Measurements from ENCODE around the gene ARID1B. TPM values are rescaled to one million over a fixed set of nuclear protein-coding genes. Genes with fewer than 3 reads are reported as not detected.

The ARID1B gene
- total RNA-seq, 1 donor from 2014 or later, result 75.4 TPM

- no peak for FAIRE-seq
- Mint-ChIP-seq H3K9me3 (ENCODE audit: unreplicated experiment) (peaks cover 5% of the 10 kb centered on the region), H3K4me1 (ENCODE audit: low read depth, unreplicated experiment) (peaks cover 2% of the 10 kb centered on the region), H3K27me3 (ENCODE audit: low read depth, unreplicated experiment) (peaks cover 41% of the 10 kb centered on the region), H3K36me3 (ENCODE audit: low read depth, unreplicated experiment) (peaks cover 8% of the 10 kb centered on the region), H3K4me3 (ENCODE audit: unreplicated experiment) (no peak overlapping the region), H3K27ac (ENCODE audit: unreplicated experiment) (no peak overlapping the region)
- no peak overlapping the region for H3K27ac ChIP-seq (ENCODE audit: low read depth, low read length)
- H3K27me3 ChIP-seq (ENCODE audit: insufficient read depth, low read length), result peaks cover 4% of the 10 kb centered on the region
- peaks cover 15% of the 10 kb centered on the region for H3K4me1 ChIP-seq (ENCODE audit: insufficient read depth, low read length)
- no peaks in the 10 kb centered on the region for H4K20me1 ChIP-seq (ENCODE audit: insufficient read depth, low read length)
- H3K4me2 ChIP-seq (ENCODE audit: low read length), result peak overlapping the region; percentile 85
- H2AFZ ChIP-seq (ENCODE audit: low read depth, low read length), result peak overlapping the region; percentile 58
- H3K4me3 ChIP-seq (ENCODE audit: insufficient read depth, low read depth, low read length), result peak overlapping the region; percentile 47
- no peaks in the 10 kb centered on the region for H3K36me3 ChIP-seq (ENCODE audit: insufficient read depth, low read length)
- peak overlapping the region; percentile 48 for H3K9ac ChIP-seq (ENCODE audit: low read length)
- H3K79me2 ChIP-seq (ENCODE audit: insufficient read depth, low read length), result no peaks in the 10 kb centered on the region
- TF ChIP-seq CTCF (IDR thresholded peaks at IDR 0.05; ENCODE audit: insufficient read depth, low read depth, low read length), result no peak
- no peak for TF ChIP-seq EZH2 (IDR thresholded peaks at IDR 0.05; ENCODE audit: insufficient read depth, low read length)
- peaks cover 3% of the 10 kb centered on the region for H3K9me3 ChIP-seq (ENCODE audit: insufficient read depth, low read depth, low read length)
- DNase-seq (ENCODE audit: low read depth), result peak; percentile 59
Measured at GRCh38 chr6:157240059-157240959, 463.1 kb downstream of the ARID1B start.

GRCh38 chr6:157240960-157241311, 463.8 kb downstream of the ARID1B start:
- no peak overlapping the region for H3K9ac ChIP-seq (ENCODE audit: low read length)
- H3K79me2 ChIP-seq (ENCODE audit: insufficient read depth, low read length), result no peaks in the 10 kb centered on the region
- no peak for FAIRE-seq
- H3K9me3 Mint-ChIP-seq (ENCODE audit: unreplicated experiment), result peaks cover 5% of the 10 kb centered on the region
- H3K27me3 ChIP-seq (ENCODE audit: insufficient read depth, low read length), result no peaks in the 10 kb centered on the region
- no peak overlapping the region for H3K27ac Mint-ChIP-seq (ENCODE audit: unreplicated experiment)
- H3K27me3 Mint-ChIP-seq (ENCODE audit: low read depth, unreplicated experiment), result peaks cover 37% of the 10 kb centered on the region
- no peak overlapping the region for H3K27ac ChIP-seq (ENCODE audit: low read depth, low read length)
- H3K4me3 Mint-ChIP-seq (ENCODE audit: unreplicated experiment), result no peak overlapping the region
- peak overlapping the region; percentile 58 for H2AFZ ChIP-seq (ENCODE audit: low read depth, low read length)
- H3K4me2 ChIP-seq (ENCODE audit: low read length), result peak overlapping the region; percentile 85
- no peak overlapping the region for H3K4me3 ChIP-seq (ENCODE audit: insufficient read depth, low read depth, low read length)
- H3K9me3 ChIP-seq (ENCODE audit: insufficient read depth, low read depth, low read length), result peaks cover 3% of the 10 kb centered on the region
- H4K20me1 ChIP-seq (ENCODE audit: insufficient read depth, low read length), result no peaks in the 10 kb centered on the region
- no peak for DNase-seq (ENCODE audit: low read depth)
- no peaks in the 10 kb centered on the region for H3K36me3 ChIP-seq (ENCODE audit: insufficient read depth, low read length)
- H3K4me1 Mint-ChIP-seq (ENCODE audit: low read depth, unreplicated experiment), result peaks cover 2% of the 10 kb centered on the region
- peaks cover 8% of the 10 kb centered on the region for H3K36me3 Mint-ChIP-seq (ENCODE audit: low read depth, unreplicated experiment)
- peaks cover 12% of the 10 kb centered on the region for H3K4me1 ChIP-seq (ENCODE audit: insufficient read depth, low read length)
- no peak for TF ChIP-seq CTCF (IDR thresholded peaks at IDR 0.05; ENCODE audit: insufficient read depth, low read depth, low read length)
- no peak for TF ChIP-seq EZH2 (IDR thresholded peaks at IDR 0.05; ENCODE audit: insufficient read depth, low read length)

GRCh38 chr6:157242791-157243190, 465.6 kb downstream of the ARID1B start:
- DNase-seq (ENCODE audit: low read depth) (no peak), FAIRE-seq (no peak)
- peaks cover 5% of the 10 kb centered on the region for H3K9me3 Mint-ChIP-seq (ENCODE audit: unreplicated experiment)
- H3K27me3 ChIP-seq (ENCODE audit: insufficient read depth, low read length), result no peaks in the 10 kb centered on the region
- TF ChIP-seq EZH2 (IDR thresholded peaks at IDR 0.05; ENCODE audit: insufficient read depth, low read length) (no peak), CTCF (IDR thresholded peaks at IDR 0.05; ENCODE audit: insufficient read depth, low read depth, low read length) (no peak)
- no peaks in the 10 kb centered on the region for H3K4me1 Mint-ChIP-seq (ENCODE audit: low read depth, unreplicated experiment)
- peaks cover 31% of the 10 kb centered on the region for H3K27me3 Mint-ChIP-seq (ENCODE audit: low read depth, unreplicated experiment)
- no peaks in the 10 kb centered on the region for H3K36me3 ChIP-seq (ENCODE audit: insufficient read depth, low read length)
- H3K27ac Mint-ChIP-seq (ENCODE audit: unreplicated experiment), result no peak overlapping the region
- H3K4me3 ChIP-seq (ENCODE audit: insufficient read depth, low read depth, low read length), result no peak overlapping the region
- H4K20me1 ChIP-seq (ENCODE audit: insufficient read depth, low read length), result no peaks in the 10 kb centered on the region
- H3K9ac ChIP-seq (ENCODE audit: low read length), result no peak overlapping the region
- H2AFZ ChIP-seq (ENCODE audit: low read depth, low read length), result no peak overlapping the region
- H3K4me3 Mint-ChIP-seq (ENCODE audit: unreplicated experiment), result no peak overlapping the region
- H3K9me3 ChIP-seq (ENCODE audit: insufficient read depth, low read depth, low read length), result peaks cover 3% of the 10 kb centered on the region
- peaks cover 8% of the 10 kb centered on the region for H3K4me1 ChIP-seq (ENCODE audit: insufficient read depth, low read length)
- peaks cover 8% of the 10 kb centered on the region for H3K36me3 Mint-ChIP-seq (ENCODE audit: low read depth, unreplicated experiment)
- no peak overlapping the region for H3K27ac ChIP-seq (ENCODE audit: low read depth, low read length)
- no peaks in the 10 kb centered on the region for H3K79me2 ChIP-seq (ENCODE audit: insufficient read depth, low read length)
- no peak overlapping the region for H3K4me2 ChIP-seq (ENCODE audit: low read length)

Measured in astrocyte (in vitro differentiated cells and primary cell).